ENCODE data around the gene LSAMP.
"Not testable (repeated sequence)": the region's sequence is repeated elsewhere in the genome, so short reads cannot be mapped to it uniquely, and the experiment has no call there.

Gene LSAMP

GRCh38 chr3:115783938-115784738 is 661.1 kb downstream of the LSAMP start:
- peak; percentile 86 for DNase-seq

- DNase-seq = not testable (repeated sequence)
These were observed 661.9 kb downstream of the LSAMP start for GRCh38 chr3:115783426-115783825.

- DNase-seq = no peak
These were observed 666.3 kb downstream of the LSAMP start for GRCh38 chr3:115779011-115779410.

- no peak for DNase-seq
These were observed 672.3 kb downstream of the LSAMP start for GRCh38 chr3:115772951-115773350.

- DNase-seq = no peak
These were observed 676.6 kb downstream of the LSAMP start for GRCh38 chr3:115768661-115769060.

- DNase-seq = no peak
These were observed 678.5 kb downstream of the LSAMP start for GRCh38 chr3:115766587-115767482.

GRCh38 chr3:115761927-115762305 is 683.4 kb downstream of the LSAMP start:
- DNase-seq = no peak

- DNase-seq = no peak
These were observed 684.6 kb downstream of the LSAMP start for GRCh38 chr3:115760716-115761115.

- no peak for DNase-seq
These were observed 687.1 kb downstream of the LSAMP start for GRCh38 chr3:115758076-115758763.

GRCh38 chr3:115752978-115753377 is 692.3 kb downstream of the LSAMP start:
- not testable (repeated sequence) for DNase-seq
